Left ventricle myocardium inferior (tissue), 1 donor: ENCODE measurements around the gene IQCB1. TPM values are rescaled to one million over a fixed set of nuclear protein-coding genes. Genes with fewer than 3 reads are reported as not detected.

Experiments used
- DNase-seq: peaks from one replicate; pipeline ENCODE4 v3.0.0-alpha.2; 2020
- H3K27ac ChIP-seq: fragments of 200-600 bp; replicated peaks from 2 replicates; pipeline ENCODE4 v1.8.0; 2021
- H3K27me3 ChIP-seq: fragments of 200-600 bp; 2 replicates; pipeline ENCODE4 v1.8.0; 2021; ENCODE audit warnings: low read depth
- H3K36me3 ChIP-seq: fragments of 200-600 bp; 2 replicates; pipeline ENCODE4 v1.8.0; 2021
- H3K4me1 ChIP-seq: fragments of 200-600 bp; 2 replicates; pipeline ENCODE4 v1.8.0; 2021
- H3K4me3 ChIP-seq: fragments of 200-600 bp; 2 replicates; pipeline ENCODE4 v1.8.0; 2021; ENCODE audit warnings: mild to moderate bottlenecking, moderate library complexity
- H3K9me3 ChIP-seq: fragments of 200-600 bp; replicated peaks from 2 replicates; pipeline ENCODE4 v1.8.0; 2021
- intact Hi-C: fragments of 100-400 bp; cut with micrococcal nuclease; formaldehyde crosslinking; loops from one replicate; pipeline ENCODE4 v1.11.0; 2022
- total RNA-seq: library from RNA; stranded (reverse); fragmentation: NEBNext Ultra II Directional; extraction: Animal tissue kit (Norgen Biotek cat#: 25700); gene quantifications from one replicate; pipeline ENCODE4 v1.2.1, GENCODE V29; 2021
- TF ChIP-seq, protein P1 (sequence below): fragments of 200-600 bp; IDR thresholded peaks from 2 replicates; pipeline ENCODE4 v1.8.0; 2021; ENCODE audit warnings: antibody characterized with exemption, mild to moderate bottlenecking, borderline replicate concordance
- donor health status: DM: no; HTN: yes; CAD: no; lungs with severe emphysema.

Gene IQCB1
- total RNA-seq, 1 donor from 2014 or later = 5.7 TPM

GRCh38 chr3:121735047-121735696 lies 99.7 kb downstream of the IQCB1 start:
- Histone ChIP-seq H3K36me3 (peaks cover 7% of the 10 kb centered on the region), H3K9me3 (no peaks in the 10 kb centered on the region), H3K4me3 (no peak overlapping the region), H3K27ac (no peak overlapping the region), H3K27me3 (no peaks in the 10 kb centered on the region), H3K4me1 (peaks cover 65% of the 10 kb centered on the region)
- intact Hi-C loops = no loop called here
- TF ChIP-seq, protein P1, sequence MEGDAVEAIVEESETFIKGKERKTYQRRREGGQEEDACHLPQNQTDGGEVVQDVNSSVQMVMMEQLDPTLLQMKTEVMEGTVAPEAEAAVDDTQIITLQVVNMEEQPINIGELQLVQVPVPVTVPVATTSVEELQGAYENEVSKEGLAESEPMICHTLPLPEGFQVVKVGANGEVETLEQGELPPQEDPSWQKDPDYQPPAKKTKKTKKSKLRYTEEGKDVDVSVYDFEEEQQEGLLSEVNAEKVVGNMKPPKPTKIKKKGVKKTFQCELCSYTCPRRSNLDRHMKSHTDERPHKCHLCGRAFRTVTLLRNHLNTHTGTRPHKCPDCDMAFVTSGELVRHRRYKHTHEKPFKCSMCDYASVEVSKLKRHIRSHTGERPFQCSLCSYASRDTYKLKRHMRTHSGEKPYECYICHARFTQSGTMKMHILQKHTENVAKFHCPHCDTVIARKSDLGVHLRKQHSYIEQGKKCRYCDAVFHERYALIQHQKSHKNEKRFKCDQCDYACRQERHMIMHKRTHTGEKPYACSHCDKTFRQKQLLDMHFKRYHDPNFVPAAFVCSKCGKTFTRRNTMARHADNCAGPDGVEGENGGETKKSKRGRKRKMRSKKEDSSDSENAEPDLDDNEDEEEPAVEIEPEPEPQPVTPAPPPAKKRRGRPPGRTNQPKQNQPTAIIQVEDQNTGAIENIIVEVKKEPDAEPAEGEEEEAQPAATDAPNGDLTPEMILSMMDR = no peak
- no peak for DNase-seq

- intact Hi-C loops = no loop called here
- H3K36me3 ChIP-seq = peaks cover 35% of the 10 kb centered on the region
- TF ChIP-seq, protein P1 = no peak
- peaks cover 53% of the 10 kb centered on the region for H3K4me1 ChIP-seq
- no peaks in the 10 kb centered on the region for H3K27me3 ChIP-seq
- H3K27ac ChIP-seq = peak overlapping the region; percentile 60
- no peaks in the 10 kb centered on the region for H3K9me3 ChIP-seq
- no peak for DNase-seq
- peak overlapping the region; percentile 24 for H3K4me3 ChIP-seq
Measured at GRCh38 chr3:121730940-121731687, 103.7 kb downstream of the IQCB1 start.

DNA sequence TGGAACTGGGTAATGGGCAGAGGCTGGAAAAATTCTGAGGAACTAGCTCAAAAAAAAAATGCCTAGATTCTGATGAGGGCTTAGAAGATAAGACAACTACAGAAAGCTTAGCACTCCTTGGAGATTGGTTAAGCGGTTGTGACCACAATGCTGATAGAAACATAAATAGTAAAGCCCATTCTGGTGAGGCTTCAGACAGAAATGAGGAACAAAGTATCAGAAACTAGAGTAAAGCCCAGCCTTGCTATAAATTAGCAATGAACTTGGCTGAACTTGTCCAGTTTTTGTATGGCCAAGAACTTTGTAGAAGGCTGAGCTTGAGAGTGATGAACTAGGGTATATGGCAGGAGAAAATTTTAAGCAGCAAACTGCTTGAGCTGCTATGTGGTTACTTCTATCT lies 110.7 kb downstream of the IQCB1 start:
- no peak overlapping the region for H3K4me3 ChIP-seq
- H3K9me3 ChIP-seq = no peaks in the 10 kb centered on the region
- no peak overlapping the region for H3K27ac ChIP-seq
- no peaks in the 10 kb centered on the region for H3K27me3 ChIP-seq
- H3K4me1 ChIP-seq = peaks cover 15% of the 10 kb centered on the region
- TF ChIP-seq, protein P1 = no peak
- peaks cover 96% of the 10 kb centered on the region for H3K36me3 ChIP-seq
- no peak for DNase-seq
- intact Hi-C loops = no loop called here

GRCh38 chr3:121723485-121723884 lies 111.4 kb downstream of the IQCB1 start:
- intact Hi-C loops = no loop called here
- Histone ChIP-seq H3K4me1 (peaks cover 8% of the 10 kb centered on the region), H3K27ac (no peak overlapping the region), H3K36me3 (peaks cover 96% of the 10 kb centered on the region), H3K27me3 (no peaks in the 10 kb centered on the region), H3K9me3 (no peaks in the 10 kb centered on the region), H3K4me3 (no peak overlapping the region)
- DNase-seq = no peak
- TF ChIP-seq, protein P1 = no peak

DNA sequence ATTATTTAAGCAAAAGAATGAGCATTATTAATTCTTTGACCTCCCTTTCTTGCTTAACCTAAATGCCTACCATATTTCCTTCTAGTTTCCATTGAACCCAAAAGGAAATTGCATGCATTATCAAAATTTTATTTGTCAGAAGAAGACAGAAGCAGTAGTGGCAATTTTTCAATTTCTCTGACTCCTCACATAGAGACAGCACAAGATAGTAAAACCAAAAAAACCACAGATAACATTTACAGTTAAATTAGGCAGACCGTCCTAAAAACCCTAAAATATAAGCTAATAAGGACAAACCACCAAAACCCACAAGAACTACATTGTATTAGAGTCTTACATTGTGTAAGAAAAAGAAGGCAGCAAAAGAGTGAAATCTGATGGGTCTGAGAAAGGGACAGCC lies 112.4 kb downstream of the IQCB1 start:
- intact Hi-C loops = no loop called here
- no peak overlapping the region for H3K4me3 ChIP-seq
- TF ChIP-seq, protein P1 = no peak
- DNase-seq = no peak
- no peaks in the 10 kb centered on the region for H3K27me3 ChIP-seq
- peaks cover 96% of the 10 kb centered on the region for H3K36me3 ChIP-seq
- H3K27ac ChIP-seq = no peak overlapping the region
- peaks cover 6% of the 10 kb centered on the region for H3K4me1 ChIP-seq
- H3K9me3 ChIP-seq = no peaks in the 10 kb centered on the region
